ENCODE results near the gene HYPK. TPM values are rescaled to one million over a fixed set of nuclear protein-coding genes. Genes with fewer than 3 reads are reported as not detected.

The HYPK gene
- polyA plus RNA-seq, 1 donor from 2014 or later = 5.0 TPM

DNA sequence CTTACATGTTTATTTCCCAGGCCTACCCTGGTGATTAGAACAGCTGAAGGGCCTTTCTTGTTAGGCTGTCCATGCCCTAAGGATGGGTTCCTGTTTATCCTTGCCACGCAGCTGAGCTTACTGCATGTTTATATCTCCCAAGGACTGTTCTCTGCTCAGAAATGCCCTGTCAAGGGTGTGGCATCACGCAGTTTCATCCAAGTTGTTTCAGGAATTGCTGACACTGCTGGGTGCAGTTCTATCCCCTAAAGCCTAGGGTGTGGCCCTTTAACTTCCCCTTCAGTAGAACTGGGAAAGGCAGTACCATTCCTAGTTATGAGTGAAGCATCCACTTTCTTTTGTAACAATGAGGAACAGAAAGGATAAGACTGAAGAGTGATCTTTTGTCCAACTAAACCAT, 28.6 kb upstream of the HYPK start:
- no peaks in the 10 kb centered on the region for H3K9me3 ChIP-seq (ENCODE audit: low read length)

DNA sequence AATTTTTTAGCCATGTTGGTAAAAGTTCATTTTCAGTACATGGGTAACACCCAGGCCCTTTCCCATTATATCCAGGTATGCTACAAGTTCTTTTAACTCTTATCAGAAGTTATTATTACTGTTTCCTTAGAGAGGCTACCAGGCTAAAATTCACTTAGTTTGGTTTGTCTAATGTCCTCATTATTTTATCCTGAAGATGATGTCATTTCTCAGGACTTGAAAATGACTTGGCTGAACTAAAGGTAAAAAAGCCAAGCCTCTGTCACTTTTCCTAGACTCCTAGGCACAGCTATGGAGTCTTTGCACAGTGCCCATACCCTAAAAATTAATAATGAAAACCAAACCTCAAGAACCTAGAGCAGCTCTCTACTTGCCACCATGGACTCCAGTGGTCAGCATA, 27.8 kb upstream of the HYPK start:
- no peaks in the 10 kb centered on the region for H4K20me1 ChIP-seq (ENCODE audit: insufficient read depth)
- no peaks in the 10 kb centered on the region for H3F3A ChIP-seq (ENCODE audit: insufficient read depth, low read length, poor library complexity, severe bottlenecking)
- no peaks in the 10 kb centered on the region for H3K79me2 ChIP-seq (replicated peaks; ENCODE audit: insufficient read depth, low read length)
- H3K4me2 ChIP-seq (ENCODE audit: low read length) = no peak overlapping the region
- peaks cover 17% of the 10 kb centered on the region for H3K27me3 ChIP-seq (ENCODE audit: insufficient read depth, low read depth, low read length)
- H2AFZ ChIP-seq (ENCODE audit: low read depth, low read length) = no peak overlapping the region
- no peak overlapping the region for H3K27ac ChIP-seq (ENCODE audit: low read length)
- TF ChIP-seq POLR2AphosphoS5 (IDR thresholded peaks at IDR 0.05) (no peak), MXI1 (conservative IDR thresholded peaks at IDR 0.05; ENCODE audit: poor library complexity, severe bottlenecking) (no peak), RAD21 (conservative IDR thresholded peaks at IDR 0.05) (no peak), TAF1 (IDR thresholded peaks at IDR 0.05; ENCODE audit: low read depth) (no peak), EP300 (conservative IDR thresholded peaks at IDR 0.05; ENCODE audit: poor library complexity, severe bottlenecking) (no peak), EZH2 (IDR thresholded peaks at IDR 0.05; ENCODE audit: borderline replicate concordance, insufficient read depth, low read length, poor library complexity, severe bottlenecking) (no peak), SMC3 (conservative IDR thresholded peaks at IDR 0.05; ENCODE audit: poor library complexity) (no peak)
- TF ChIP-seq, protein P1, sequence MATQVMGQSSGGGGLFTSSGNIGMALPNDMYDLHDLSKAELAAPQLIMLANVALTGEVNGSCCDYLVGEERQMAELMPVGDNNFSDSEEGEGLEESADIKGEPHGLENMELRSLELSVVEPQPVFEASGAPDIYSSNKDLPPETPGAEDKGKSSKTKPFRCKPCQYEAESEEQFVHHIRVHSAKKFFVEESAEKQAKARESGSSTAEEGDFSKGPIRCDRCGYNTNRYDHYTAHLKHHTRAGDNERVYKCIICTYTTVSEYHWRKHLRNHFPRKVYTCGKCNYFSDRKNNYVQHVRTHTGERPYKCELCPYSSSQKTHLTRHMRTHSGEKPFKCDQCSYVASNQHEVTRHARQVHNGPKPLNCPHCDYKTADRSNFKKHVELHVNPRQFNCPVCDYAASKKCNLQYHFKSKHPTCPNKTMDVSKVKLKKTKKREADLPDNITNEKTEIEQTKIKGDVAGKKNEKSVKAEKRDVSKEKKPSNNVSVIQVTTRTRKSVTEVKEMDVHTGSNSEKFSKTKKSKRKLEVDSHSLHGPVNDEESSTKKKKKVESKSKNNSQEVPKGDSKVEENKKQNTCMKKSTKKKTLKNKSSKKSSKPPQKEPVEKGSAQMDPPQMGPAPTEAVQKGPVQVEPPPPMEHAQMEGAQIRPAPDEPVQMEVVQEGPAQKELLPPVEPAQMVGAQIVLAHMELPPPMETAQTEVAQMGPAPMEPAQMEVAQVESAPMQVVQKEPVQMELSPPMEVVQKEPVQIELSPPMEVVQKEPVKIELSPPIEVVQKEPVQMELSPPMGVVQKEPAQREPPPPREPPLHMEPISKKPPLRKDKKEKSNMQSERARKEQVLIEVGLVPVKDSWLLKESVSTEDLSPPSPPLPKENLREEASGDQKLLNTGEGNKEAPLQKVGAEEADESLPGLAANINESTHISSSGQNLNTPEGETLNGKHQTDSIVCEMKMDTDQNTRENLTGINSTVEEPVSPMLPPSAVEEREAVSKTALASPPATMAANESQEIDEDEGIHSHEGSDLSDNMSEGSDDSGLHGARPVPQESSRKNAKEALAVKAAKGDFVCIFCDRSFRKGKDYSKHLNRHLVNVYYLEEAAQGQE (IDR thresholded peaks at IDR 0.05; ENCODE audit: borderline replicate concordance) = no peak
- TF ChIP-seq, protein P2, sequence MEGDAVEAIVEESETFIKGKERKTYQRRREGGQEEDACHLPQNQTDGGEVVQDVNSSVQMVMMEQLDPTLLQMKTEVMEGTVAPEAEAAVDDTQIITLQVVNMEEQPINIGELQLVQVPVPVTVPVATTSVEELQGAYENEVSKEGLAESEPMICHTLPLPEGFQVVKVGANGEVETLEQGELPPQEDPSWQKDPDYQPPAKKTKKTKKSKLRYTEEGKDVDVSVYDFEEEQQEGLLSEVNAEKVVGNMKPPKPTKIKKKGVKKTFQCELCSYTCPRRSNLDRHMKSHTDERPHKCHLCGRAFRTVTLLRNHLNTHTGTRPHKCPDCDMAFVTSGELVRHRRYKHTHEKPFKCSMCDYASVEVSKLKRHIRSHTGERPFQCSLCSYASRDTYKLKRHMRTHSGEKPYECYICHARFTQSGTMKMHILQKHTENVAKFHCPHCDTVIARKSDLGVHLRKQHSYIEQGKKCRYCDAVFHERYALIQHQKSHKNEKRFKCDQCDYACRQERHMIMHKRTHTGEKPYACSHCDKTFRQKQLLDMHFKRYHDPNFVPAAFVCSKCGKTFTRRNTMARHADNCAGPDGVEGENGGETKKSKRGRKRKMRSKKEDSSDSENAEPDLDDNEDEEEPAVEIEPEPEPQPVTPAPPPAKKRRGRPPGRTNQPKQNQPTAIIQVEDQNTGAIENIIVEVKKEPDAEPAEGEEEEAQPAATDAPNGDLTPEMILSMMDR (IDR thresholded peaks at IDR 0.05; ENCODE audit: poor library complexity, severe bottlenecking) = no peak
- no peaks in the 10 kb centered on the region for H3K9me3 ChIP-seq (ENCODE audit: low read length)
- H3K9me2 ChIP-seq (ENCODE audit: insufficient read depth, low read length) = no peaks in the 10 kb centered on the region
- H3K4me3 ChIP-seq (ENCODE audit: low read length) = no peak overlapping the region
- peaks cover 6% of the 10 kb centered on the region for H3K36me3 ChIP-seq (ENCODE audit: insufficient read depth, low read length)
- no peak overlapping the region for H3K9ac ChIP-seq (ENCODE audit: low read length)

More for the DNA sequence above, 28.6 kb upstream of the HYPK start:
- Histone ChIP-seq H3K4me2 (ENCODE audit: low read length) (no peak overlapping the region), H3K79me2 (replicated peaks; ENCODE audit: insufficient read depth, low read length) (no peaks in the 10 kb centered on the region), H3K9ac (ENCODE audit: low read length) (no peak overlapping the region), H4K20me1 (ENCODE audit: insufficient read depth) (no peaks in the 10 kb centered on the region), H3K4me3 (ENCODE audit: low read length) (no peak overlapping the region), H3K36me3 (ENCODE audit: insufficient read depth, low read length) (peaks cover 6% of the 10 kb centered on the region), H3F3A (ENCODE audit: insufficient read depth, low read length, poor library complexity, severe bottlenecking) (no peaks in the 10 kb centered on the region), H3K9me2 (ENCODE audit: insufficient read depth, low read length) (no peaks in the 10 kb centered on the region), H3K27me3 (ENCODE audit: insufficient read depth, low read depth, low read length) (peaks cover 9% of the 10 kb centered on the region), H2AFZ (ENCODE audit: low read depth, low read length) (no peak overlapping the region), H3K27ac (ENCODE audit: low read length) (no peak overlapping the region)
- TF ChIP-seq SMC3 (conservative IDR thresholded peaks at IDR 0.05; ENCODE audit: poor library complexity) (no peak), EP300 (conservative IDR thresholded peaks at IDR 0.05; ENCODE audit: poor library complexity, severe bottlenecking) (no peak), EZH2 (IDR thresholded peaks at IDR 0.05; ENCODE audit: borderline replicate concordance, insufficient read depth, low read length, poor library complexity, severe bottlenecking) (no peak), TAF1 (IDR thresholded peaks at IDR 0.05; ENCODE audit: low read depth) (no peak), POLR2AphosphoS5 (IDR thresholded peaks at IDR 0.05) (no peak), MXI1 (conservative IDR thresholded peaks at IDR 0.05; ENCODE audit: poor library complexity, severe bottlenecking) (no peak)
- TF ChIP-seq, protein P1 (IDR thresholded peaks at IDR 0.05; ENCODE audit: borderline replicate concordance) = no peak
- TF ChIP-seq, protein P2 (IDR thresholded peaks at IDR 0.05; ENCODE audit: poor library complexity, severe bottlenecking) = no peak

All from neural cell (in vitro differentiated cells).